ENCODE measurements around the gene POLK.

POLK gene

DNA sequence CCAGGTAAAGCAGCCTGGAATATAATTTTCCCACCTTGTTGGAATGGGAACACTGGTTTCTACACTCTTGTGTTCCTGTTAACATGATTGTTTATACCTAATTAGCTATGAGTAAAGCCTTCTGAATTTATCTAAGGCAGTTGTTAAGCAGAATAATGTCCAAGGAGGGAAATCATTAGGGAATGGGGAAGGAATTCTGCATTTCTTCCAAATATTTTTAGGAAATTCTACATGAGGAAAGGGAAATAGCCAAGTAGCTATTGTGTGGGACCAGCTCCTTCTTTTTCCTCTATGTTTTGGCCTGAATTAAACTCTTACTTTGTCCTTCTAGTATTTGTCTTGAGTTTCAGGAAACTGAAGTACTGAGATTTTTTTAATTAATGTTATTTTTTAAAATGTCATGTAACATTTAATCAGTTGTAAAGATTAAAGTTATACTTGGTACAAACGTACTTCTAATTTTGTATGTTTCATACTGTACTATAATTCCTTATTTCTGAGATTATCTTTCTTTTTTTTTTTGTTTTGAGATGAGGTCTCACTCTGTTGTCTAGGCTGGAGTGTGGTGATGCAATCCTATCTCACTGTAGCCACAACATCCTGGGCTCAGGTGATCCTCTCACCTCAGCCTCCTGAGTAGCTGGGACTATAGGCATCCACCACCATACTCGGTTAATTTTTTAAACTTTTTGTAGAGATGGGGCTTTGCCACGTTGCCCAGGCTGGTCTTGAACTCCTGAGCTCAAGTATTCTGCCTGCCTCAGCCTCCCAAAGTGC is 128.0 kb downstream of the POLK start:
- H3K9me2 ChIP-seq (replicated peaks; ENCODE audit: insufficient read depth, low read length): no peaks in the 10 kb centered on the region
- H3K27me3 ChIP-seq (replicated peaks; ENCODE audit: insufficient read depth, low read length): no peaks in the 10 kb centered on the region
- no peaks in the 10 kb centered on the region for H3F3A ChIP-seq (ENCODE audit: insufficient read depth, low read length)
- no peak for TF ChIP-seq EZH2phosphoT487 (IDR thresholded peaks at IDR 0.05; ENCODE audit: low read length)
- TF ChIP-seq, protein P1, sequence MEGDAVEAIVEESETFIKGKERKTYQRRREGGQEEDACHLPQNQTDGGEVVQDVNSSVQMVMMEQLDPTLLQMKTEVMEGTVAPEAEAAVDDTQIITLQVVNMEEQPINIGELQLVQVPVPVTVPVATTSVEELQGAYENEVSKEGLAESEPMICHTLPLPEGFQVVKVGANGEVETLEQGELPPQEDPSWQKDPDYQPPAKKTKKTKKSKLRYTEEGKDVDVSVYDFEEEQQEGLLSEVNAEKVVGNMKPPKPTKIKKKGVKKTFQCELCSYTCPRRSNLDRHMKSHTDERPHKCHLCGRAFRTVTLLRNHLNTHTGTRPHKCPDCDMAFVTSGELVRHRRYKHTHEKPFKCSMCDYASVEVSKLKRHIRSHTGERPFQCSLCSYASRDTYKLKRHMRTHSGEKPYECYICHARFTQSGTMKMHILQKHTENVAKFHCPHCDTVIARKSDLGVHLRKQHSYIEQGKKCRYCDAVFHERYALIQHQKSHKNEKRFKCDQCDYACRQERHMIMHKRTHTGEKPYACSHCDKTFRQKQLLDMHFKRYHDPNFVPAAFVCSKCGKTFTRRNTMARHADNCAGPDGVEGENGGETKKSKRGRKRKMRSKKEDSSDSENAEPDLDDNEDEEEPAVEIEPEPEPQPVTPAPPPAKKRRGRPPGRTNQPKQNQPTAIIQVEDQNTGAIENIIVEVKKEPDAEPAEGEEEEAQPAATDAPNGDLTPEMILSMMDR (IDR thresholded peaks at IDR 0.05; ENCODE audit: low read length): no peak
- TF ChIP-seq EZH2 (optimal IDR thresholded peaks at IDR 0.05; ENCODE audit: low read depth, low read length): no peak
- H3K9me3 ChIP-seq (replicated peaks; ENCODE audit: insufficient read depth, low read length): no peaks in the 10 kb centered on the region
- H4K20me1 ChIP-seq (ENCODE audit: insufficient read depth, low read length): no peaks in the 10 kb centered on the region
- no peak overlapping the region for H3K27ac ChIP-seq (ENCODE audit: low read length)
- DNase-seq: no peak
- no peaks in the 10 kb centered on the region for H3K4me1 ChIP-seq (ENCODE audit: low read length)
- no peak overlapping the region for H3K9ac ChIP-seq (ENCODE audit: low read length)
- H3K79me2 ChIP-seq (ENCODE audit: low read length): no peaks in the 10 kb centered on the region
- no peak overlapping the region for H2AFZ ChIP-seq (ENCODE audit: low read length)
- no peaks in the 10 kb centered on the region for H3K36me3 ChIP-seq (replicated peaks; ENCODE audit: insufficient read depth, low read length)
- H3K4me3 ChIP-seq (ENCODE audit: low read length): no peak overlapping the region
- H3K4me2 ChIP-seq (ENCODE audit: low read depth, low read length): no peak overlapping the region

DNA sequence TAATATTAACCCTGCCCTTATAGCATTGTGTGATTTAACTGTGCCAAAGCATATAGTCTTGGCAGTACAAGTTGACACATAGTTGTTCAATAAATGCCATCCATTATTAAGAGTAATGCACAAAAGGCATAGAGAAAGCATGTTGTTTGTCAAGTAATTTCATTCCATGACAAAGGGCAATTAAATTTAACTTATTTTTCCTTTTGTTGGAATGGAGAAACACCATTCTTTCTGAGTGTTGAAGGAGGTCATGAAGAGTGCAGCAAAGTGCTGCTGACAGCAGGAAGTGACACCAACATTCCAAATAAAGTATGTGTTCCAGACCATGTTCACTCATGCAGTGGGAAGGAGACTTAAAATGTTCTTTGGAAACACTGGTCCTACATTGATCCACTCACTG is 128.7 kb downstream of the POLK start:
- Histone ChIP-seq H2AFZ (ENCODE audit: low read length) (no peak overlapping the region), H3K4me1 (ENCODE audit: low read length) (no peaks in the 10 kb centered on the region), H3K4me3 (ENCODE audit: low read length) (no peak overlapping the region), H3F3A (ENCODE audit: insufficient read depth, low read length) (no peaks in the 10 kb centered on the region), H3K9ac (ENCODE audit: low read length) (no peak overlapping the region), H3K27ac (ENCODE audit: low read length) (no peak overlapping the region), H3K79me2 (ENCODE audit: low read length) (no peaks in the 10 kb centered on the region), H3K27me3 (replicated peaks; ENCODE audit: insufficient read depth, low read length) (no peaks in the 10 kb centered on the region), H3K9me3 (replicated peaks; ENCODE audit: insufficient read depth, low read length) (no peaks in the 10 kb centered on the region), H3K9me2 (replicated peaks; ENCODE audit: insufficient read depth, low read length) (no peaks in the 10 kb centered on the region), H3K36me3 (replicated peaks; ENCODE audit: insufficient read depth, low read length) (no peaks in the 10 kb centered on the region), H3K4me2 (ENCODE audit: low read depth, low read length) (no peak overlapping the region), H4K20me1 (ENCODE audit: insufficient read depth, low read length) (no peaks in the 10 kb centered on the region)
- DNase-seq: no peak
- TF ChIP-seq EZH2phosphoT487 (IDR thresholded peaks at IDR 0.05; ENCODE audit: low read length) (no peak), EZH2 (optimal IDR thresholded peaks at IDR 0.05; ENCODE audit: low read depth, low read length) (no peak)
- TF ChIP-seq, protein P1 (IDR thresholded peaks at IDR 0.05; ENCODE audit: low read length): no peak

DNA sequence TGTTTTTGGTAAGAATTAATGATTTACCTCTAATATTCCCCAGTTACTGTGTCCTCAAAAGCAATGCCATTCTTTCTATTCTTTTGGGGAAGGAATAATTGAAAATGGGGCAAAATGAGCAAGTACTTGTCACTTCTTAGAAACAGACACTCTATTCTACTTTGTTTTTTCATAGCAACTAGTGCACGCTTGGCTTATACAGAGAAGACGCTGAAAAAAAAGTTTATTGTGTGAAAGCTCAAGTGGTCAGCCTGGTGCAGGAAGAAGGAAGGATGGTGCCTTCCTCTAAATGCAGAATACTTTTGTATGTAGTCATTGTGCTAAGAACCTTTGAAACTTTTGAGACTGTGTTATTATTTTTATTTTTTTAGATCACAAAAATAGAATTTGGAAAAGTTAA is 129.1 kb downstream of the POLK start:
- Histone ChIP-seq H3K79me2 (ENCODE audit: low read length) (no peaks in the 10 kb centered on the region), H2AFZ (ENCODE audit: low read length) (no peak overlapping the region), H4K20me1 (ENCODE audit: insufficient read depth, low read length) (no peaks in the 10 kb centered on the region), H3K36me3 (replicated peaks; ENCODE audit: insufficient read depth, low read length) (no peaks in the 10 kb centered on the region), H3K4me1 (ENCODE audit: low read length) (no peaks in the 10 kb centered on the region), H3K27me3 (replicated peaks; ENCODE audit: insufficient read depth, low read length) (no peaks in the 10 kb centered on the region), H3K27ac (ENCODE audit: low read length) (no peak overlapping the region), H3K9ac (ENCODE audit: low read length) (no peak overlapping the region), H3K4me2 (ENCODE audit: low read depth, low read length) (no peak overlapping the region), H3K9me3 (replicated peaks; ENCODE audit: insufficient read depth, low read length) (no peaks in the 10 kb centered on the region), H3K4me3 (ENCODE audit: low read length) (no peak overlapping the region), H3F3A (ENCODE audit: insufficient read depth, low read length) (no peaks in the 10 kb centered on the region), H3K9me2 (replicated peaks; ENCODE audit: insufficient read depth, low read length) (no peaks in the 10 kb centered on the region)
- DNase-seq: no peak
- TF ChIP-seq EZH2phosphoT487 (IDR thresholded peaks at IDR 0.05; ENCODE audit: low read length): no peak
- no peak for TF ChIP-seq EZH2 (optimal IDR thresholded peaks at IDR 0.05; ENCODE audit: low read depth, low read length)
- TF ChIP-seq, protein P1 (IDR thresholded peaks at IDR 0.05; ENCODE audit: low read length): no peak
